ENCODE measurements around the gene TATDN2.

GRCh38 chr3:10273702-10274305 is 25.5 kb downstream of the TATDN2 start:
- TF ChIP-seq FOXJ3 (CRISPR knock-in tag; IDR thresholded peaks at IDR 0.05) (no peak), CTCF (IDR thresholded peaks at IDR 0.05) (no peak), GABPA (IDR thresholded peaks at IDR 0.05; ENCODE audit: low read depth) (no peak), CHD2 (IDR thresholded peaks at IDR 0.05; ENCODE audit: low read length, partially characterized antibody) (no peak), REST (IDR thresholded peaks at IDR 0.05; ENCODE audit: low read depth, low read length) (no peak), EP300 (IDR thresholded peaks at IDR 0.05; ENCODE audit: borderline replicate concordance in 1 of 2, low read depth in 1 of 2, low read length in 1 of 2) (no peak)

Data from SK-N-SH (cell line).